Fibroblast of villous mesenchyme (primary cell): ENCODE measurements around the gene MAP2K5. TPM values are rescaled to one million over a fixed set of nuclear protein-coding genes. Genes with fewer than 3 reads are reported as not detected.

ENCODE experiments used
- DNase-seq: peaks from one replicate; pipeline ENCODE4 v3.0.0-alpha.2; 2010; ENCODE audit warnings: low read depth
- H3K4me3 ChIP-seq: 2 replicates; pipeline ENCODE4 v1.5.1; 2011; ENCODE audit warnings: low read depth, mild to moderate bottlenecking, low read length
- CTCF ChIP-seq: IDR thresholded peaks from 2 replicates; pipeline ENCODE4 v1.5.1; 2012; ENCODE audit warnings: low read depth, mild to moderate bottlenecking, low read length; ENCODE audit not compliant: insufficient read depth
- total RNA-seq: library from RNA; depleted of rRNA; stranded (reverse); fragments of >200 nt; gene quantifications from 2 replicates; pipeline ENCODE4 v1.2.3, GENCODE V29; 2012

The MAP2K5 gene
- total RNA-seq, 1 donor: 6.9 TPM

GRCh38 chr15:67803996-67804843 lies 261.7 kb downstream of the MAP2K5 start:
- H3K4me3 ChIP-seq: no peak overlapping the region
- DNase-seq: no peak
- TF ChIP-seq CTCF: no peak

- DNase-seq: no peak
- TF ChIP-seq CTCF: no peak
Measured at GRCh38 chr15:67805008-67805665, 262.6 kb downstream of the MAP2K5 start.

GRCh38 chr15:67805666-67806516 lies 263.4 kb downstream of the MAP2K5 start:
- no peak overlapping the region for H3K4me3 ChIP-seq
- TF ChIP-seq CTCF: no peak
- no peak for DNase-seq

More at GRCh38 chr15:67805008-67805665, 262.6 kb downstream of the MAP2K5 start:
- H3K4me3 ChIP-seq: no peak overlapping the region

- H3K4me3 ChIP-seq: no peak overlapping the region
- no peak for DNase-seq
- TF ChIP-seq CTCF: no peak
Measured at GRCh38 chr15:67806536-67806935, 264.0 kb downstream of the MAP2K5 start.

- TF ChIP-seq CTCF: no peak
- H3K4me3 ChIP-seq: no peak overlapping the region
- DNase-seq: no peak
Measured at GRCh38 chr15:67807141-67807540, 264.6 kb downstream of the MAP2K5 start.

- TF ChIP-seq CTCF: no peak
- no peak overlapping the region for H3K4me3 ChIP-seq
- no peak for DNase-seq
Measured at GRCh38 chr15:67807836-67808235, 265.3 kb downstream of the MAP2K5 start.
